K562 (cell line): Measurements from ENCODE around the gene NOP58. TPM values are rescaled to one million over a fixed set of nuclear protein-coding genes. Genes with fewer than 3 reads are reported as not detected.

Experiments used
- ATAC-seq: fragments of 200-7000 bp; cut with Tn5 transposase; 3 replicates; pipeline ENCODE4 v1.9.1; 2020; ENCODE audit warnings: moderate library complexity
- BruUV-seq: library from RNA; stranded (reverse); fragments of 400-500 nt; replicated peaks from 2 replicates; lab custom pipeline; 2021; lab: Mats Ljungman, UMichigan
- CTCF ChIA-PET: fragments of 300-600 bp; formaldehyde crosslinking; extraction: SDS; loops from one replicate; lab custom pipeline; 2021; ENCODE audit warnings: low intra/inter-chr PET ratio; lab: Yijun Ruan, JAX
- POLR2A ChIA-PET: fragments of 300-600, 350-650 bp; sonication (Branson Sonifier 250); formaldehyde crosslinking; extraction: SDS; loops from one replicate; lab custom pipeline; 2021; ENCODE audit warnings: antibody characterized with exemption, inconsistent platforms; lab: Yijun Ruan, JAX
- DNase-seq, 4 experiments: peaks; one replicate each; pipeline versions ENCODE4 v3.0.0 to v3.0.0-alpha.2; 2011 to 2018; ENCODE audit warnings: low spot score in 3 of 4, mixed read lengths in 3 of 4; ENCODE audit errors: extremely low read depth in 1 of 4
- FAIRE-seq: peaks from 2 replicates; lab custom pipeline; 2011; peaks lifted over from hg19 to GRCh38; lab: Jason Lieb, UNC
- H2AFZ ChIP-seq: 2 replicates; pipeline ENCODE4 v1.6.0; 2011; ENCODE audit warnings: low read depth, low read length, control low read depth, inconsistent platforms
- H3K27ac ChIP-seq: fragments of 200-600 bp; 3 replicates; pipeline ENCODE4 v1.8.0; 2011; ENCODE audit warnings: low read depth, mild to moderate bottlenecking, control low read depth, inconsistent platforms, low read length, moderate library complexity, mixed read lengths; ENCODE audit errors: extremely low read depth
- H3K27me3 ChIP-seq, 2 experiments: fragments of 300-600 bp in 1 of 2; 2 replicates in 1 of 2; 3 replicates in 1 of 2; pipeline versions ENCODE4 v1.6.0 to v1.8.0; 2011; ENCODE audit warnings: inconsistent platforms in 2 of 2, low read length in 2 of 2, mild to moderate bottlenecking in 1 of 2, mixed read lengths in 1 of 2, moderate library complexity in 1 of 2; ENCODE audit not compliant: control insufficient read depth in 2 of 2, insufficient read depth in 2 of 2
- H3K36me3 ChIP-seq: fragments of 300-600 bp; 3 replicates; pipeline ENCODE4 v1.8.0; 2011; ENCODE audit warnings: mild to moderate bottlenecking, low read length, inconsistent platforms; ENCODE audit not compliant: control insufficient read depth, insufficient read depth
- H3K4me1 ChIP-seq, 2 experiments: fragments of 200-600 bp in 1 of 2; replicated peaks in 1 of 2; 2 replicates in 1 of 2; 3 replicates in 1 of 2; pipeline versions ENCODE4 v1.5.1 to v1.8.0; 2011; ENCODE audit warnings: inconsistent platforms in 2 of 2, low read length in 2 of 2, mild to moderate bottlenecking in 1 of 2, mixed read lengths in 1 of 2, moderate library complexity in 1 of 2; ENCODE audit not compliant: control insufficient read depth in 2 of 2, insufficient read depth in 2 of 2
- H3K4me2 ChIP-seq: 2 replicates; pipeline ENCODE4 v1.6.1; 2011; ENCODE audit warnings: low read length, control low read depth, inconsistent platforms, mixed read lengths; ENCODE audit not compliant: insufficient read depth
- H3K4me3 ChIP-seq: fragments of 200-600 bp; sonication (generic), shearing (Covaris generic); 2 replicates; pipeline ENCODE4 v1.5.1; 2016; ENCODE audit warnings: control low read depth, inconsistent platforms
- H3K79me2 ChIP-seq: fragments of 200-600 bp; 3 replicates; pipeline ENCODE4 v1.8.0; 2011; ENCODE audit warnings: low read length, inconsistent platforms; ENCODE audit not compliant: control insufficient read depth, insufficient read depth
- H3K9ac ChIP-seq, 2 experiments: 2 replicates each; pipeline versions ENCODE4 v1.6.0 to v1.6.1; 2011; ENCODE audit warnings: low read depth in 2 of 2, low read length in 2 of 2, control low read depth in 1 of 2, inconsistent platforms in 1 of 2, mild to moderate bottlenecking in 1 of 2, mixed read lengths in 1 of 2; ENCODE audit not compliant: insufficient read depth in 1 of 2
- H3K9me1 ChIP-seq: one replicate; pipeline ENCODE4 v1.6.0; 2011; ENCODE audit warnings: inconsistent platforms, mild to moderate bottlenecking, low read length, moderate library complexity; ENCODE audit not compliant: control insufficient read depth, insufficient read depth
- H3K9me3 ChIP-seq: replicated peaks from 2 replicates; pipeline ENCODE4 v1.5.1; 2011; ENCODE audit warnings: low read depth, low read length, inconsistent platforms; ENCODE audit not compliant: control insufficient read depth, insufficient read depth
- H4K20me1 ChIP-seq: replicated peaks from 2 replicates; pipeline ENCODE4 v1.6.1; 2011; ENCODE audit warnings: low read length, inconsistent platforms, mixed read lengths; ENCODE audit not compliant: control insufficient read depth, insufficient read depth
- ETV1 ChIP-seq: fragments of 450-650 bp; conservative IDR thresholded peaks from 2 replicates; pipeline ENCODE4 v1.6.1; 2016; ENCODE audit warnings: missing genetic modification characterization, control low read depth, low read depth, missing compliant biosample characterization
- HMBOX1 ChIP-seq: sonication (generic); IDR thresholded peaks from 2 replicates; pipeline ENCODE4 v1.6.1; 2016
- NR2C2 ChIP-seq, 2 experiments: fragments of 200-800 bp in 1 of 2; sonication (Bioruptor generic) in 1 of 2; sonication (generic) in 1 of 2; formaldehyde crosslinking in 1 of 2; IDR thresholded peaks; 2 replicates each; pipeline versions ENCODE4 v1.6.1 to v1.8.0; 2016 to 2022; ENCODE audit warnings: mild to moderate bottlenecking in 1 of 2, missing compliant biosample characterization in 1 of 2, missing genetic modification characterization in 1 of 2, missing genetic modification reagents in 1 of 2
- RBFOX2 ChIP-seq: fragments of 200-400 bp; formaldehyde crosslinking; IDR thresholded peaks from 2 replicates; pipeline ENCODE4 v1.6.1; 2017; ENCODE audit warnings: low read depth, mild to moderate bottlenecking, low read length, moderate library complexity
- ZBTB12 ChIP-seq: fragments of 250-450 bp; sonication (Bioruptor Pico); IDR thresholded peaks from 2 replicates; pipeline ENCODE4 v1.4.0; 2020
- WGBS: fragments of 100-300 bp; shearing (Covaris generic); methylation state at CpG from one replicate; pipeline ENCODE4 v1.1.6; 2016; ENCODE audit warnings: low coverage, mixed read lengths; ENCODE audit not compliant: insufficient coverage; ENCODE audit errors: missing lambda C conversion rate; 5-methylcytosine and 5-hydroxymethylcytosine counted together
- in situ Hi-C: fragments of 300-500 bp; cut with MboI; formaldehyde crosslinking; loops from 4 replicates; pipeline ENCODE4 v1.15.0; 2018; ENCODE audit warnings: inconsistent platforms, mixed read lengths
- intact Hi-C: fragments of 100-400 bp; cut with micrococcal nuclease; formaldehyde crosslinking; loops from 2 replicates; pipeline ENCODE4 v1.14.2; 2022
- polyA plus RNA-seq, 8 experiments: library from polyadenylated mRNA; depleted of rRNA in 4 of 8; stranded (reverse) in 5 of 8; unstranded in 3 of 8; fragments of >200 nt; fragmentation: Nextera tagmentation in 2 of 8; fragmentation: Illumina TruSeq in 1 of 8; extraction: Ambion mirVana in 2 of 8; extraction: Trizol in 1 of 8; gene quantifications; 2 replicates each; pipeline versions ENCODE4 v1.2.1 to v1.2.3, GENCODE V29; 2011 to 2014; ENCODE audit warnings: inconsistent platforms in 1 of 8, missing spikeins in 1 of 8
- total RNA-seq, 7 experiments: library from RNA; depleted of rRNA in 6 of 7; stranded (reverse); fragments of >200 nt in 6 of 7; fragmentation: Illumina TruSeq in 2 of 7; extraction: Trizol in 2 of 7; gene quantifications; 2 replicates each; pipeline versions ENCODE4 v1.2.1 to v1.2.3, GENCODE V29; 2011 to 2021; ENCODE audit warnings: low replicate concordance in 1 of 7
- TF ChIP-seq, protein P1 (sequence below): fragments of 250-450 bp; sonication (Bioruptor Pico); IDR thresholded peaks from 2 replicates; pipeline ENCODE4 v1.8.0; 2021; ENCODE audit warnings: borderline replicate concordance, mild to moderate bottlenecking, moderate library complexity; ENCODE audit not compliant: poor library complexity, severe bottlenecking

Gene NOP58
- total and polyA plus RNA-seq, 9 of the 15 experiments (the other 6 are each of a cell fraction or from before 2014, with no cell fraction given), result 132 to 332 (median 208) TPM

- in situ Hi-C loops (no loop called here), intact Hi-C loops (loop anchor here (5.0 kb wide), 1 partner anchor 45 kb away; no protein-coding TSS in a partner anchor)
- peak in 2 of 4 experiments; percentile 11 to 13 for DNase-seq
- no peaks in the 10 kb centered on the region for H3K9me1 ChIP-seq
- 0 out of 3 replicates have a peak, but pooled peaks have one; percentile 9 for ATAC-seq
- peaks cover 10 to 18% of the 10 kb centered on the region in 2 experiments for H3K4me1 ChIP-seq
- ChIA-PET CTCF (no interaction called here), POLR2A (interaction anchor here (0.6 to 4.4 kb wide), 6 partner anchors 8 to 30 kb away, joined by 3 to 24 read pairs (median 4); partner anchors contain the start of gene SUMO1)
- H4K20me1 ChIP-seq, result peaks cover 38% of the 10 kb centered on the region
- WGBS, result 0% methylated on average over 9 of the region's 9 CpGs
- H3K4me3 ChIP-seq, result peak overlapping the region; percentile 99
- H3K27ac ChIP-seq, result peak overlapping the region; percentile 55
- no peaks in the 10 kb centered on the region for H3K9me3 ChIP-seq
- peaks cover 75% of the 10 kb centered on the region for H3K79me2 ChIP-seq
- H2AFZ ChIP-seq, result no peak overlapping the region
- peak; percentile 54 for TF ChIP-seq ETV1 (tag)
- TF ChIP-seq NR2C2 (CRISPR knock-in tag; IDR thresholded peaks at IDR 0.05), result no peak
- no peak for TF ChIP-seq NR2C2 (tag; IDR thresholded peaks at IDR 0.05)
- TF ChIP-seq HMBOX1, result peak; percentile 52; the same call in 1 of the 2 replicates
- TF ChIP-seq ZBTB12 (CRISPR knock-in tag), result no peak
- TF ChIP-seq, protein P1, sequence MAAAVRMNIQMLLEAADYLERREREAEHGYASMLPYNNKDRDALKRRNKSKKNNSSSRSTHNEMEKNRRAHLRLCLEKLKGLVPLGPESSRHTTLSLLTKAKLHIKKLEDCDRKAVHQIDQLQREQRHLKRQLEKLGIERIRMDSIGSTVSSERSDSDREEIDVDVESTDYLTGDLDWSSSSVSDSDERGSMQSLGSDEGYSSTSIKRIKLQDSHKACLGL (CRISPR knock-in tag), result no peak
- 0 out of 2 replicates have a peak, but pooled peaks have one; percentile 45 for TF ChIP-seq RBFOX2
- peak overlapping the region; percentile 78 to 99 for H3K9ac ChIP-seq
- no peaks in the 10 kb centered on the region for H3K27me3 ChIP-seq
- peak overlapping the region; percentile 100 for H3K4me2 ChIP-seq
- FAIRE-seq, result peak; percentile 46
- no TSS peak for BruUV-seq
- peaks cover 32% of the 10 kb centered on the region; the same call in 1 of the 3 replicates for H3K36me3 ChIP-seq
Observed at GRCh38 chr2:202267495-202267894, 1.9 kb downstream of the NOP58 start.
